Mucosa of descending colon (tissue), 3 donors: ENCODE data around the gene LSM3. TPM values are rescaled to one million over a fixed set of nuclear protein-coding genes. Genes with fewer than 3 reads are reported as not detected.

Experiments
- ATAC-seq: fragments of 200-7000 bp; cut with Tn5 transposase; one replicate; pipeline ENCODE4 v1.9.1; 2020; ENCODE audit warnings: mild to moderate bottlenecking, moderate library complexity
- DNase-seq, 3 donors: peaks; one replicate each; pipeline ENCODE4 v3.0.0-alpha.2; 2020
- H3K36me3 ChIP-seq: fragments of 200-600 bp; one replicate; pipeline ENCODE4 v1.8.0; 2021; ENCODE audit warnings: low read depth, mild to moderate bottlenecking
- H3K4me1 ChIP-seq: fragments of 200-600 bp; one replicate; pipeline ENCODE4 v1.8.0; 2021; ENCODE audit warnings: low read depth, mild to moderate bottlenecking
- H3K4me3 ChIP-seq: fragments of 200-600 bp; one replicate; pipeline ENCODE4 v1.8.0; 2021; ENCODE audit warnings: mild to moderate bottlenecking
- H3K9me3 ChIP-seq: fragments of 200-600 bp; one replicate; pipeline ENCODE4 v1.8.0; 2021; ENCODE audit warnings: mild to moderate bottlenecking
- CTCF ChIP-seq: fragments of 200-600 bp; IDR thresholded peaks from one replicate; pipeline ENCODE4 v1.8.0; 2022; ENCODE audit warnings: antibody characterized with exemption, mild to moderate bottlenecking
- intact Hi-C, 2 donors: fragments of 100-400 bp; cut with DNase I in 1 of 2; cut with micrococcal nuclease in 1 of 2; formaldehyde crosslinking; loops; one replicate each; pipeline versions ENCODE4 v1.11.0 to v1.11.1; 2022; cut with DNase I, micrococcal nuclease
- total RNA-seq, 3 donors: library from RNA; stranded (reverse); fragmentation: NEBNext Ultra II Directional in 2 of 3; extraction: Animal tissue kit (Norgen Biotek cat#: 25700) in 2 of 3; gene quantifications; one replicate each; pipeline versions ENCODE4 v1.2.1 to v1.2.4, GENCODE V29; 2021 to 2023
- donor health status: DM: no; HTN: no; CAD: no; lungs with moderate emphysema.
- donor health status: DM: no; HTN: no; CAD: no.
- donor health status: DM: no; HTN: yes; CAD: no.

The LSM3 gene
- total RNA-seq, 3 donors from 2014 or later = 8.3 to 13.1 (median 9.8) TPM

GRCh38 chr3:14208977-14209394 lies 30.4 kb downstream of the LSM3 start:
- Histone ChIP-seq H3K4me3 (no peak overlapping the region), H3K36me3 (no peaks in the 10 kb centered on the region), H3K4me1 (peaks cover 11% of the 10 kb centered on the region), H3K9me3 (no peaks in the 10 kb centered on the region)
- ATAC-seq (peak; percentile 78), DNase-seq (no peak)
- TF ChIP-seq CTCF = no peak
- intact Hi-C loops = no loop called here

- no peak for TF ChIP-seq CTCF
- intact Hi-C loops = no loop called here
- H3K4me1 ChIP-seq = peaks cover 11% of the 10 kb centered on the region
These were observed 31.1 kb downstream of the LSM3 start for GRCh38 chr3:14209581-14210289.

GRCh38 chr3:14210290-14210688 lies 31.7 kb downstream of the LSM3 start:
- no peak for TF ChIP-seq CTCF
- no peak for ATAC-seq
- H3K36me3 ChIP-seq = no peaks in the 10 kb centered on the region
- peaks cover 16% of the 10 kb centered on the region for H3K4me1 ChIP-seq
- DNase-seq = no peak
- no peak overlapping the region for H3K4me3 ChIP-seq
- intact Hi-C loops = no loop called here
- no peaks in the 10 kb centered on the region for H3K9me3 ChIP-seq

More at GRCh38 chr3:14209581-14210289, 31.1 kb downstream of the LSM3 start:
- DNase-seq = no peak
- Histone ChIP-seq H3K9me3 (no peaks in the 10 kb centered on the region), H3K4me3 (no peak overlapping the region), H3K36me3 (no peaks in the 10 kb centered on the region)
- ATAC-seq = no peak

GRCh38 chr3:14210843-14211594 lies 32.4 kb downstream of the LSM3 start:
- DNase-seq = no peak
- ATAC-seq = no peak
- Histone ChIP-seq H3K9me3 (no peaks in the 10 kb centered on the region), H3K4me1 (peaks cover 16% of the 10 kb centered on the region), H3K36me3 (no peaks in the 10 kb centered on the region), H3K4me3 (no peak overlapping the region)
- intact Hi-C loops = no loop called here
- TF ChIP-seq CTCF = no peak

- intact Hi-C loops = no loop called here
- no peak for TF ChIP-seq CTCF
- Histone ChIP-seq H3K9me3 (no peaks in the 10 kb centered on the region), H3K4me3 (no peak overlapping the region), H3K4me1 (peaks cover 16% of the 10 kb centered on the region), H3K36me3 (no peaks in the 10 kb centered on the region)
- DNase-seq = no peak
- ATAC-seq = no peak
These were observed 33.0 kb downstream of the LSM3 start for GRCh38 chr3:14211621-14212020.
